WI38 (cell line): Measurements from ENCODE around the gene DPYSL3.

Experiments
- H3K4me3 ChIP-seq: 2 replicates; pipeline ENCODE4 v1.5.1; 2011; ENCODE audit warnings: low read depth, mild to moderate bottlenecking, control low read depth, low read length
- TF ChIP-seq, protein P1 (sequence below): IDR thresholded peaks from 2 replicates; pipeline ENCODE4 v1.5.1; 2012; ENCODE audit warnings: low read depth, mild to moderate bottlenecking, control low read depth, low read length

The DPYSL3 gene

DNA sequence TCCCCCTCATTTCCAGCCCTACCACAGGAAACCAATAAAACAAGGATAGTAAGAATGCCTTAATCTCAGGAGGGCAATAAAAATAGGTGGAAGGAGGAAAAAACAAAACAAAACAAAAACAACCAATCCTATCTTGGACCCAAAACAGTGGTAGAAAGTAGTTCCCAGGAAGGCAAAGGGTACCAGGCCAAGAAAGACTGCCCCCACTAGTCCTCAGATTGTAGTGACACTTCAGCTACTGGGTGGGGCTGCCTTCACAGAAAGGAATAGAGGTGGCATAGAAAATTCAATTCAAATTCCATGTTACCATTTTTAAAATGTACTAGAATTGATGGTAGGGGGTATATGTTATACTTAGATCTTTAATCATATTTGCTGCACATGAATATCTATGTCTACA lies 59.3 kb downstream of the DPYSL3 start:
- TF ChIP-seq, protein P1, sequence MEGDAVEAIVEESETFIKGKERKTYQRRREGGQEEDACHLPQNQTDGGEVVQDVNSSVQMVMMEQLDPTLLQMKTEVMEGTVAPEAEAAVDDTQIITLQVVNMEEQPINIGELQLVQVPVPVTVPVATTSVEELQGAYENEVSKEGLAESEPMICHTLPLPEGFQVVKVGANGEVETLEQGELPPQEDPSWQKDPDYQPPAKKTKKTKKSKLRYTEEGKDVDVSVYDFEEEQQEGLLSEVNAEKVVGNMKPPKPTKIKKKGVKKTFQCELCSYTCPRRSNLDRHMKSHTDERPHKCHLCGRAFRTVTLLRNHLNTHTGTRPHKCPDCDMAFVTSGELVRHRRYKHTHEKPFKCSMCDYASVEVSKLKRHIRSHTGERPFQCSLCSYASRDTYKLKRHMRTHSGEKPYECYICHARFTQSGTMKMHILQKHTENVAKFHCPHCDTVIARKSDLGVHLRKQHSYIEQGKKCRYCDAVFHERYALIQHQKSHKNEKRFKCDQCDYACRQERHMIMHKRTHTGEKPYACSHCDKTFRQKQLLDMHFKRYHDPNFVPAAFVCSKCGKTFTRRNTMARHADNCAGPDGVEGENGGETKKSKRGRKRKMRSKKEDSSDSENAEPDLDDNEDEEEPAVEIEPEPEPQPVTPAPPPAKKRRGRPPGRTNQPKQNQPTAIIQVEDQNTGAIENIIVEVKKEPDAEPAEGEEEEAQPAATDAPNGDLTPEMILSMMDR, result no peak
- H3K4me3 ChIP-seq, result no peak overlapping the region

DNA sequence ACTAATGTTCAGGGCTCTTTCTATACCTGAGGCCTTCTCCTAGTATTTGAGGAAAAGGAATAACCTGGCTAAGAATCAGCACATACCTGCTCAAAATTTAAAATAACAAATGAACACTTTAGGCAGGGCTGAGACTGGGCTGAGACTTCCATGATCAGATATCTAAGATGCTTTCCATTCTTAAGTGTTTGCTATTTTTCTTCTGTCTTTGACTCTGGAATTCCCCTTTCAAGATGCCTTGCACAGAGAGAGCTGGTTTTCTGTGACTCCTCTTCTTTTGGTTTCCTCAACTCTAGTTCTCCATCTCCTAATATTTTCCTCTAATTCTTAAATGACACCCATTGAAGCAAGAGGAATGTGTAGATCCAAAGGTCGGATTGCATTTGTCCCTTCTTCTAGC lies 61.1 kb downstream of the DPYSL3 start:
- TF ChIP-seq, protein P1, result no peak
- H3K4me3 ChIP-seq, result no peak overlapping the region

DNA sequence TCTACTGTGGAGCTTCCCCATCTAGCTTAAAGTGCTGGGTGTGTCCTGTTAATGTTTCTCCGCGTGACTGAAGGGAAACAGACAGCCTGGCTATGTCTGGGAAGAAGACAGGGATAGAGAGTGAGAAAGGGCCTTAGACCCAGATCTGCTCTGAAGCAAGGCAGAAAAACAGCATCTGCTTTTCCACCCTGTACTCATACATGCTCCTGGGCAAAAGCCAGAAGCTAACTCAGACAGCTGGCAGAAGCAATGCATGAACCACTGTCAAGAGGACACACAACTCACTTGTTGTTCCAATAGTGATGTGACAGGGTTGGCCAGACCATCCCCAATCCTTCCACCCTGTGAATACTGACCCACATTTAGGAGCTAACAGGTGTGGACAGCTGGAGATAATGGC lies 63.3 kb downstream of the DPYSL3 start:
- H3K4me3 ChIP-seq, result no peak overlapping the region
- TF ChIP-seq, protein P1, result no peak

DNA sequence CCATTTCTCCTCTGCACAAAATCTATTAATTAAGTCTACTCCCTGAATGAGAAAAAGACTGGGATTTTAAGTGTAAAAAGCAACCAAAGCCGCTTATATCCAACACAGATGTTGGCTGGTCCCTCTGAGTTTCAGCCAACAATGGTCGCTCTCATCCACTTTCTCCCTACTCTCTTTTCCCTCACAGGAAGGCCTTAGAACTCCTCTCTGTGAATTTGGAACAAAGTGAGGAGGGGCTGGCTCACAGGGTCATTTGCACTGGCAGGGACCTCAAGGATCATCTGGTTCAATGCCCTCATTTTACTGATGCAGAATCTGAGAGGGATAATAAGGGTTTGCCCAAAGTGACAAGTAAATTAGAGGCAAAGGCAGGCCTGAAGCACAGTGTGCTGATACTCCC lies 64.0 kb downstream of the DPYSL3 start:
- no peak overlapping the region for H3K4me3 ChIP-seq
- TF ChIP-seq, protein P1, result no peak

GRCh38 chr5:147445090-147445489 lies 64.8 kb downstream of the DPYSL3 start:
- H3K4me3 ChIP-seq, result no peak overlapping the region
- TF ChIP-seq, protein P1, result no peak

DNA sequence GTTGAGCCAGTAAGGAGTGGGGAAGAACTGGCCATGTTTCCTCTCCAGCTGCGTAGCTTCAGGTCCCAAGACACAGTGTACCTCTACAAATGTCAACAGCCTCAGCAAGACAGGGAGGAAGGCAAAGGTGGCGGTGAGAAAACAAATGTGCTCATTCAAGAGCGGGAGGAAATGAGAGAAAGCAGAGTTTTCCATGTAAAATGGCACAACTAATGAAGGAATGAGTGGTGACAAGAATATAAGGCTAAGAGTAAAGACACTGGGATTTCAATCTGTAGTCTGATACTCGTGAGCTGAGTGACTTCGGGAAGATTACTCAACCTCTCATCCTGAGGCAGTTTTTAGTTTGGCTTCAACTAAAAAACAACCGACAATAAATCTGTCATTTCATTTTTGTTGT lies 67.6 kb downstream of the DPYSL3 start:
- no peak overlapping the region for H3K4me3 ChIP-seq
- TF ChIP-seq, protein P1, result no peak

GRCh38 chr5:147441191-147441695 lies 68.6 kb downstream of the DPYSL3 start:
- TF ChIP-seq, protein P1, result no peak
- H3K4me3 ChIP-seq, result no peak overlapping the region
